Activated T-helper 1 cell treated with anti-CD3 and anti-CD28 coated beads, Interleukin-12 subunit alpha, Interleukin-12 subunit beta, Interleukin-2, Interleukin-4 antibody, amounts not matched to agents 30 ng/mL and 10 ng/mL and 1 ng/mL, durations not matched to agents 14 hours and 24 hours and 36 hours (primary cell): ENCODE results near the gene PDGFD. TPM values are rescaled to one million over a fixed set of nuclear protein-coding genes. Genes with fewer than 3 reads are reported as not detected.

Experiments used
- DNase-seq: peaks from one replicate; pipeline ENCODE4 v3.0.0; 2021; ENCODE audit warnings: low spot score
- H3K27ac Mint-ChIP-seq: one replicate; pipeline ENCODE4 v1.8.0; 2021; ENCODE audit warnings: mild to moderate bottlenecking, mixed read lengths
- H3K27me3 Mint-ChIP-seq: one replicate; pipeline ENCODE4 v1.8.0; 2022; ENCODE audit warnings: mild to moderate bottlenecking, moderate library complexity, mixed read lengths; ENCODE audit not compliant: insufficient read depth
- H3K36me3 Mint-ChIP-seq: one replicate; pipeline ENCODE4 v1.8.0; 2021; ENCODE audit warnings: low read depth, mixed read lengths
- H3K4me1 Mint-ChIP-seq: one replicate; pipeline ENCODE4 v1.8.0; 2021; ENCODE audit warnings: low read depth, mixed read lengths
- H3K4me3 Mint-ChIP-seq: one replicate; pipeline ENCODE4 v1.8.0; 2021; ENCODE audit warnings: mild to moderate bottlenecking, moderate library complexity, mixed read lengths
- H3K9me3 Mint-ChIP-seq: one replicate; pipeline ENCODE4 v1.8.0; 2021; ENCODE audit warnings: mixed read lengths
- intact Hi-C: fragments of 100-400 bp; cut with micrococcal nuclease; formaldehyde crosslinking; loops from one replicate; pipeline ENCODE4 v1.15.1; 2024
- total RNA-seq: library from RNA; stranded (reverse); gene quantifications from 2 replicates; pipeline ENCODE4 v1.2.3, GENCODE V29; 2022

Gene PDGFD
- total RNA-seq, 1 donor from 2014 or later, result not detected

GRCh38 chr11:103877221-103877620 lies 286.7 kb downstream of the PDGFD start:
- Mint-ChIP-seq H3K4me1 (no peaks in the 10 kb centered on the region), H3K9me3 (no peaks in the 10 kb centered on the region), H3K27ac (no peak overlapping the region), H3K36me3 (no peaks in the 10 kb centered on the region), H3K4me3 (no peak overlapping the region), H3K27me3 (no peaks in the 10 kb centered on the region)
- DNase-seq, result no peak
- intact Hi-C loops, result no loop called here

DNA sequence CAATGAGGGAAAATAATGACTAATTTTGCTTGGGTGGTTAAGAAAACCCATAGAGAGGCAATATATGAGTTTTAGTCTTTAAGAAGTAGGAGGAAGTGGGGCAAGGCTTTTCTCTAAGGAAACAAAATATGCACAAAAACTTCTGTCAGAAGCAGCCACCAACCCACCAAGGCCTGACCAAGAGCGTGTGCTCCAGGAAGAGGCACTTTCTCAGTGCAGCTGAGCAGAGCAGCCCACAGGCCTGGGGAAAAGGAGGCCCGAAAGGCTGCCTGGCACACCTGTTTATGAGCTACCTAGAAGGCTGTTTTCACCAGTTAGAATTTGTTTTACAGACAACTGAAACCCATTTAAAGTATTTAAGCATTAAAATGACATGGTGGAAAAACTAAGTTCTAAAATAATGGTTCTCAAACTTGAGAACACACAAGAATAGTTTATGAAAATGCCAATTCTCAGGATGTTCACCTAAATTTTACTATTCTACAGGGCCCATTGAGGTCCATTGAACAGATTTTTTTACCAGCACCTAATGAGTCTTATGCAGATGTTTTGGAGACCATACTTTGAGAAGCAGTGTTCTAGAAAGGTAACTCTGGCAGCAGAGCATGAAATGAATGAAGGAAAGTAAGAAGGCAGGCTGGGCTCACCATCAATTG lies 288.0 kb downstream of the PDGFD start:
- Mint-ChIP-seq H3K9me3 (no peaks in the 10 kb centered on the region), H3K4me3 (no peak overlapping the region), H3K4me1 (no peaks in the 10 kb centered on the region), H3K27me3 (no peaks in the 10 kb centered on the region), H3K36me3 (no peaks in the 10 kb centered on the region), H3K27ac (no peak overlapping the region)
- intact Hi-C loops, result no loop called here
- no peak for DNase-seq

GRCh38 chr11:103872748-103873147 lies 291.2 kb downstream of the PDGFD start:
- DNase-seq, result no peak
- no peak overlapping the region for H3K27ac Mint-ChIP-seq
- no peaks in the 10 kb centered on the region for H3K27me3 Mint-ChIP-seq
- no peaks in the 10 kb centered on the region for H3K36me3 Mint-ChIP-seq
- intact Hi-C loops, result no loop called here
- H3K4me3 Mint-ChIP-seq, result no peak overlapping the region
- H3K9me3 Mint-ChIP-seq, result no peaks in the 10 kb centered on the region
- no peaks in the 10 kb centered on the region for H3K4me1 Mint-ChIP-seq

DNA sequence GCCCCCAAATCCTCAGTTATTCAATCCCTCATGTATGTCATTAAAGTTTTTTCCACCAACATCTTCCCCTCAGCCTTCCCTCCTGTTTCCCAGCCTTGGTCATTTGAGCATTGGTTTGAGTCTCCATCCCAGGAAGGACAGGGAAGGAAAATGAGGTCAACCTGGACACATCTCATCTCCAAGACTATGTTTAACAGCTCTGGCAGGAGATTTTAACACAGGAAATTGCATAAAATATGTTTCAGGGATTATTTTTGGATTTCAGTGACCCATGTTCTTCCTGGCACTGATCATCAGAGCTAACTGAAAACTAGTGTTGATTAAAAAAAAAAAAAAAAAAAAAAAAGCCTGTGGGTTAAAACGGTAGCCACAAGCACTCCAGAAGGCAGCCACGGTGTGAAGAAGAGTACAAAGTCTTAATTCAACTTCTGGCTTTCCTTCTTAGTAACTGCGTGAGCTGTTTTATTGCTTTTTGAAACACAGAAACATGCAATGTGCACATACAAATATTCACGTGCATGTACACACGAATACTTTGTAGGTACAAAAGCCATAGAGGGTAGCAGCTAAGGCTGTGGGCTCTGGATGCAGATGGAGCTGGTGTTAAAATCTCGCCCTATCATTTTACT lies 291.9 kb downstream of the PDGFD start:
- no peak for DNase-seq
- no peak overlapping the region for H3K4me3 Mint-ChIP-seq
- H3K27me3 Mint-ChIP-seq, result no peaks in the 10 kb centered on the region
- intact Hi-C loops, result no loop called here
- H3K36me3 Mint-ChIP-seq, result no peaks in the 10 kb centered on the region
- no peaks in the 10 kb centered on the region for H3K9me3 Mint-ChIP-seq
- no peaks in the 10 kb centered on the region for H3K4me1 Mint-ChIP-seq
- no peak overlapping the region for H3K27ac Mint-ChIP-seq

- Mint-ChIP-seq H3K27ac (no peak overlapping the region), H3K9me3 (no peaks in the 10 kb centered on the region), H3K4me3 (no peak overlapping the region), H3K27me3 (no peaks in the 10 kb centered on the region), H3K36me3 (no peaks in the 10 kb centered on the region), H3K4me1 (no peaks in the 10 kb centered on the region)
- no peak for DNase-seq
- intact Hi-C loops, result no loop called here
Measured at GRCh38 chr11:103870821-103871309, 293.1 kb downstream of the PDGFD start.

GRCh38 chr11:103867481-103867880 lies 296.5 kb downstream of the PDGFD start:
- H3K27me3 Mint-ChIP-seq, result no peaks in the 10 kb centered on the region
- no peak overlapping the region for H3K4me3 Mint-ChIP-seq
- no peak overlapping the region for H3K27ac Mint-ChIP-seq
- H3K9me3 Mint-ChIP-seq, result no peaks in the 10 kb centered on the region
- intact Hi-C loops, result no loop called here
- H3K4me1 Mint-ChIP-seq, result no peaks in the 10 kb centered on the region
- H3K36me3 Mint-ChIP-seq, result no peaks in the 10 kb centered on the region
- DNase-seq, result no peak

GRCh38 chr11:103863497-103863896 lies 300.4 kb downstream of the PDGFD start:
- Mint-ChIP-seq H3K9me3 (no peaks in the 10 kb centered on the region), H3K36me3 (no peaks in the 10 kb centered on the region), H3K4me3 (no peak overlapping the region), H3K27ac (no peak overlapping the region), H3K27me3 (no peaks in the 10 kb centered on the region), H3K4me1 (no peaks in the 10 kb centered on the region)
- intact Hi-C loops, result no loop called here
- DNase-seq, result no peak

GRCh38 chr11:103862802-103863174 lies 301.2 kb downstream of the PDGFD start:
- Mint-ChIP-seq H3K9me3 (no peaks in the 10 kb centered on the region), H3K36me3 (no peaks in the 10 kb centered on the region), H3K4me1 (no peaks in the 10 kb centered on the region), H3K27me3 (no peaks in the 10 kb centered on the region), H3K4me3 (no peak overlapping the region), H3K27ac (no peak overlapping the region)
- intact Hi-C loops, result no loop called here
- DNase-seq, result no peak

DNA sequence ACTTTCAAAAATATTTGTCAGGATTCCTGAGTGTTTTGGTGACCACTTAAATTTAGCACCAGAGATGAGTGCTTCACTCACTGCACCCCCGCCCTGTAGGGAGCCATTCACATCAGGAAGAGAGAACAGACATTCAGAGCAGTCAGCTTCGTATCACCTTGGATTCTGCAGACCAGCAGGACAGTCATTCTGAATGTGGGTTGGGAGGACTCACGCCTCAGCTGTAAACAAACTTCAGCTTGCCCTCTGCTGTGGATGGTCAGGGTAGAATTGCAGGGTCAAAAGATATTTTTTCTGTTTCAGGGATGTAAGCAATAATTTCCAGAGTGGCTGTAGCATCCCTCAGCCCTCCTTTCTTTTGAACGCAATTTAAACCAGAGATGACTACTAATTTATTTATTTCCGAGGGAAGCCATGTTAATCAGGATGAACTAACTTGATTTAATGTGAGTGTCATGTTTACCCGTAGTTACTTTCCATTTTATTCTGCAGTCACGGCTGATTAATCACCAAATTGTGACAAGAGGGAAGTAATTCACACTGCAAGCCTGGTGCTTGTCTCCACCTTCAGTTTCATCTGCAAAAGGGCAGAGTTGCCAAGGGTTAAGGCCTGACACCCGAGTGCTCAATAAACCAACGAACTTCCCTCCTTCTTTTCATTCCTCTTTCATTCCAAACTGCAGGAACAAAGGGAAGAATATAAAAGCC lies 301.7 kb downstream of the PDGFD start:
- Mint-ChIP-seq H3K36me3 (no peaks in the 10 kb centered on the region), H3K27ac (no peak overlapping the region), H3K9me3 (no peaks in the 10 kb centered on the region), H3K4me1 (no peaks in the 10 kb centered on the region), H3K4me3 (no peak overlapping the region), H3K27me3 (no peaks in the 10 kb centered on the region)
- intact Hi-C loops, result no loop called here
- DNase-seq, result no peak

Other genes starting within 250 kb of the PDGFD start
- gene DDI1, start 127.5 kb downstream of the PDGFD start, total RNA-seq, result not detected in 2 replicates